ENCODE results near the gene STK38. TPM values are rescaled to one million over a fixed set of nuclear protein-coding genes. Genes with fewer than 3 reads are reported as not detected.

STK38 gene
- total RNA-seq, 1 donor from 2014 or later = 51.6 TPM

GRCh38 chr6:36499918-36500317 lies 47.4 kb downstream of the STK38 start:
- no peaks in the 10 kb centered on the region for H3K27me3 Mint-ChIP-seq (ENCODE audit: unreplicated experiment)
- H3K9me3 Mint-ChIP-seq (ENCODE audit: unreplicated experiment) = no peaks in the 10 kb centered on the region
- no peak for DNase-seq (ENCODE audit: extremely low spot score, unreplicated experiment)
- TF ChIP-seq CTCF (IDR thresholded peaks at IDR 0.05) = no peak
- no peak overlapping the region for H3K27ac Mint-ChIP-seq (ENCODE audit: unreplicated experiment)
- no peak overlapping the region for H3K4me3 Mint-ChIP-seq (ENCODE audit: unreplicated experiment)
- H3K36me3 Mint-ChIP-seq (ENCODE audit: unreplicated experiment) = peaks cover 53% of the 10 kb centered on the region
- H3K4me1 Mint-ChIP-seq (ENCODE audit: unreplicated experiment) = peaks cover 24% of the 10 kb centered on the region

- H3K4me1 Mint-ChIP-seq (ENCODE audit: unreplicated experiment) = peaks cover 6% of the 10 kb centered on the region
- H3K27me3 Mint-ChIP-seq (ENCODE audit: unreplicated experiment) = no peaks in the 10 kb centered on the region
- H3K9me3 Mint-ChIP-seq (ENCODE audit: unreplicated experiment) = no peaks in the 10 kb centered on the region
- H3K36me3 Mint-ChIP-seq (ENCODE audit: unreplicated experiment) = peaks cover 69% of the 10 kb centered on the region
- DNase-seq (ENCODE audit: extremely low spot score, unreplicated experiment) = no peak
- TF ChIP-seq CTCF (IDR thresholded peaks at IDR 0.05) = no peak
- no peak overlapping the region for H3K4me3 Mint-ChIP-seq (ENCODE audit: unreplicated experiment)
- no peak overlapping the region for H3K27ac Mint-ChIP-seq (ENCODE audit: unreplicated experiment)
Observed at GRCh38 chr6:36495086-36495485, 52.2 kb downstream of the STK38 start.

GRCh38 chr6:36493859-36494258 lies 53.4 kb downstream of the STK38 start:
- peaks cover 16% of the 10 kb centered on the region for H3K4me1 Mint-ChIP-seq (ENCODE audit: unreplicated experiment)
- peaks cover 64% of the 10 kb centered on the region for H3K36me3 Mint-ChIP-seq (ENCODE audit: unreplicated experiment)
- H3K27ac Mint-ChIP-seq (ENCODE audit: unreplicated experiment) = no peak overlapping the region
- no peaks in the 10 kb centered on the region for H3K9me3 Mint-ChIP-seq (ENCODE audit: unreplicated experiment)
- TF ChIP-seq CTCF (IDR thresholded peaks at IDR 0.05) = no peak
- no peaks in the 10 kb centered on the region for H3K27me3 Mint-ChIP-seq (ENCODE audit: unreplicated experiment)
- DNase-seq (ENCODE audit: extremely low spot score, unreplicated experiment) = no peak
- H3K4me3 Mint-ChIP-seq (ENCODE audit: unreplicated experiment) = no peak overlapping the region

- Mint-ChIP-seq H3K9me3 (ENCODE audit: unreplicated experiment) (no peaks in the 10 kb centered on the region), H3K27me3 (ENCODE audit: unreplicated experiment) (no peaks in the 10 kb centered on the region), H3K36me3 (ENCODE audit: unreplicated experiment) (peaks cover 60% of the 10 kb centered on the region), H3K4me1 (ENCODE audit: unreplicated experiment) (peaks cover 18% of the 10 kb centered on the region), H3K4me3 (ENCODE audit: unreplicated experiment) (no peak overlapping the region), H3K27ac (ENCODE audit: unreplicated experiment) (no peak overlapping the region)
- no peak for DNase-seq (ENCODE audit: extremely low spot score, unreplicated experiment)
- no peak for TF ChIP-seq CTCF (IDR thresholded peaks at IDR 0.05)
Observed at GRCh38 chr6:36493319-36493718, 54.0 kb downstream of the STK38 start.

- H3K27me3 Mint-ChIP-seq (ENCODE audit: unreplicated experiment) = no peaks in the 10 kb centered on the region
- H3K27ac Mint-ChIP-seq (ENCODE audit: unreplicated experiment) = no peak overlapping the region
- H3K36me3 Mint-ChIP-seq (ENCODE audit: unreplicated experiment) = peaks cover 53% of the 10 kb centered on the region
- TF ChIP-seq CTCF (IDR thresholded peaks at IDR 0.05) = no peak
- DNase-seq (ENCODE audit: extremely low spot score, unreplicated experiment) = no peak
- no peaks in the 10 kb centered on the region for H3K9me3 Mint-ChIP-seq (ENCODE audit: unreplicated experiment)
- peaks cover 18% of the 10 kb centered on the region for H3K4me1 Mint-ChIP-seq (ENCODE audit: unreplicated experiment)
- H3K4me3 Mint-ChIP-seq (ENCODE audit: unreplicated experiment) = no peak overlapping the region
Observed at GRCh38 chr6:36492621-36493020, 54.7 kb downstream of the STK38 start.
